HG02571 (cell line): Measurements from ENCODE around the gene ANKRD9.

ENCODE experiments used
- ATAC-seq: cut with Tn5 transposase; IDR thresholded peaks from one replicate; pipeline ENCODE4 v1.9.1; 2021; ENCODE audit warnings: mild to moderate bottlenecking, moderate library complexity; ENCODE audit not compliant: unreplicated experiment

ANKRD9 gene

GRCh38 chr14:102479777-102480176 lies 29.8 kb downstream of the ANKRD9 start:
- no peak for ATAC-seq

- ATAC-seq: no peak
Measured at GRCh38 chr14:102479107-102479506, 30.5 kb downstream of the ANKRD9 start.

- no peak for ATAC-seq
Measured at GRCh38 chr14:102474934-102475333, 34.6 kb downstream of the ANKRD9 start.

GRCh38 chr14:102473559-102473958 lies 36.0 kb downstream of the ANKRD9 start:
- ATAC-seq: no peak

GRCh38 chr14:102472791-102473150 lies 36.8 kb downstream of the ANKRD9 start:
- no peak for ATAC-seq

GRCh38 chr14:102471921-102472790 lies 37.4 kb downstream of the ANKRD9 start:
- ATAC-seq: no peak

GRCh38 chr14:102469261-102469660 lies 40.3 kb downstream of the ANKRD9 start:
- ATAC-seq: no peak

- ATAC-seq: no peak
Measured at GRCh38 chr14:102464846-102465341, 44.7 kb downstream of the ANKRD9 start.

- ATAC-seq: no peak
Measured at GRCh38 chr14:102464006-102464405, 45.6 kb downstream of the ANKRD9 start.

GRCh38 chr14:102462391-102462790 lies 47.2 kb downstream of the ANKRD9 start:
- ATAC-seq: no peak

- no peak for ATAC-seq
Measured at GRCh38 chr14:102461490-102462338, 47.9 kb downstream of the ANKRD9 start.

- no peak for ATAC-seq
Measured at GRCh38 chr14:102457509-102457908, 52.1 kb downstream of the ANKRD9 start.

GRCh38 chr14:102454711-102455110 lies 54.9 kb downstream of the ANKRD9 start:
- no peak for ATAC-seq

GRCh38 chr14:102452302-102452701 lies 57.3 kb downstream of the ANKRD9 start:
- ATAC-seq: no peak
